ENCODE measurements around the gene SDR39U1.

Gene SDR39U1

DNA sequence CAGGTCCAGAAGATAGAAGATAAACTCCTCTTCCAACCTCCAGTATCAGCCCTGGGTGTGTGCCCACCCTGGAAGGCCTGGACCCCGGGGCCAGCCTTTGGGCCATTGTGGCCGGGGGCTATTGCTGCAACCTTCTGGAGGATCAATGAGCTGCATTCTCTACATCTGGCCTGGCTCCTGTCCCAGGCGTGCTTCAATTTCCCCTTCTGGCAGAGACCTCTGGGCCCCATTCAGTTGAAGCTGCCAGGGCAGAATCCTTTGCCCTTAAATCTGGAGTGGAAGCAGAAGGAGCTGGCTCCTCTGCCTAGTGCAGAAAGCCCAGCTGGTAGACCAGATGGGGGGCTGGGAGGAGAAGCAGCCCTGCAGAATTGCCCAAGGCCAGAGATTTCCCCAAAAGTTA lies 33.8 kb downstream of the SDR39U1 start:
- DNase-seq: no peak

DNA sequence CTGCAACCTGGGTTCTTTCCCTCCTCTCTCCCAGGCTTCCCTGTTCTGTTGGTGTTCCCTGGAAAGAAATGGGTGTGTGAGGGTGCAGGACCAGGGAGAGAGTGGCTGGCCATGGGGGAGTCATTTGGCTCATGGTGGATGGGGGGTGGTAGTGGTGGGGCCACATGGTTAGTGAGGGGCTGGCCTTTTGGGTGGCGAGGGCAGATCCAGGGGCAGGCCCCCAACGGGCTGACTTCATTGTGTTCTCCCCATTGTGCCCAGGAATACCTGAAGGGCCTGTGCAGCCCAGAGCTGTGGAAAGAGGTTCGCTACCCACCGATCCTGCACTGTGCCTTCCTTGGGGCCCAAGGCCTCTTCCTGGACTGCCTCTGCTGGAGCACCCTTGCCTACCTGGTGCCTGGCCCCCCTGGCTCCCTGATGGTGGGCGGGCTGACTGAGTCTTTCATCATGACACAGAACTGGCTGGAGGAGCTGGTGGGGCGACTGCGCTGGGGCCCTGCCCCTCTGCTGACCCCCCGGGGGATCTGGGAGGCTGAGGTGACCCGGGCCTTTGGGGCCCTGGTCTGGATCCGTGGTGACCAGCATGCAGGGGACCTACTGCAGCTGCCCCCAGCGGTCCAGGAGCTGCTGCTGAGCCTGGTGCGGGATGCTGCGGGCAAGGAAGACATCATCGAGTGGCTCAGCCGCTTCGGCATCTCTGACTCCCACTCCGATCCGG lies 34.8 kb downstream of the SDR39U1 start:
- DNase-seq: no peak

DNA sequence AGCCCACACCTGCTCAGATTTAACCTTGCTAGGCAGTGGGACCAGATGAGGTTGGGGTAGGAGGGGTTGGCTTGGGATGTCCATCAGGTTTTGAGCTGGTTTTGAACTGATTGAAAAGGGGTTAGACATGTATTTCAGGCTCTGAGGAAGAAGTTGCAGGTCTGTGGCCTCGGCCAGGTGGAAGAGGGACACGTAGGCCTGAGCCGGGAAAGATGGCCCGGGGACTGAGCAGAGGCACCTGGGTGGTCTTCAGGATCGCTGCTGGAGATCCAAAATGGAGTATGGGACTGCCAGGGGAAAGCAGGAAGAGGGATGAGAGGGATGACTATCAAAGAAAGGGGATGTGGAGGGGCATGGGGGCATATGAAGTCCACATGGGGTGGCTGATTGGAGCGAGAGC lies 36.2 kb downstream of the SDR39U1 start:
- no peak for DNase-seq

DNA sequence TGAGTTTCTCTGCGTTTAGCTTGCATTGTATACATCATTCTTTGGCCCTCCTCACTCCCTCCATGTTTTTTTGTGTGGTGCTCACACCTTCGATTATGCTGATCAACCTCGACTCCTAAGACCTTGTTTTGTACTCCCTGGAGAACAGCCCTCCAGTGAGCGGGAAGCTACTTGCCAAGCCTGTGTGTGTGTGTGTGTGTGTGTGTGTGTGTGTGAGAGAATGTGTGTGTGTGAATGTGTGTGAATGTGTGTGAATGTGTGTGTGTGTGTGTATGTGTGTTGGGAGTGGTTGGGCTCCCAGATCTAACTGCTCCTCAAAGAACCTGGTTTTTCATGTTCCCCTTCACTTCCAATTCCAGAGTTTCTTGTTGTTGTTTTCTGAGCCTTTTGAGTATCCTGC lies 37.8 kb downstream of the SDR39U1 start:
- no peak for DNase-seq

DNA sequence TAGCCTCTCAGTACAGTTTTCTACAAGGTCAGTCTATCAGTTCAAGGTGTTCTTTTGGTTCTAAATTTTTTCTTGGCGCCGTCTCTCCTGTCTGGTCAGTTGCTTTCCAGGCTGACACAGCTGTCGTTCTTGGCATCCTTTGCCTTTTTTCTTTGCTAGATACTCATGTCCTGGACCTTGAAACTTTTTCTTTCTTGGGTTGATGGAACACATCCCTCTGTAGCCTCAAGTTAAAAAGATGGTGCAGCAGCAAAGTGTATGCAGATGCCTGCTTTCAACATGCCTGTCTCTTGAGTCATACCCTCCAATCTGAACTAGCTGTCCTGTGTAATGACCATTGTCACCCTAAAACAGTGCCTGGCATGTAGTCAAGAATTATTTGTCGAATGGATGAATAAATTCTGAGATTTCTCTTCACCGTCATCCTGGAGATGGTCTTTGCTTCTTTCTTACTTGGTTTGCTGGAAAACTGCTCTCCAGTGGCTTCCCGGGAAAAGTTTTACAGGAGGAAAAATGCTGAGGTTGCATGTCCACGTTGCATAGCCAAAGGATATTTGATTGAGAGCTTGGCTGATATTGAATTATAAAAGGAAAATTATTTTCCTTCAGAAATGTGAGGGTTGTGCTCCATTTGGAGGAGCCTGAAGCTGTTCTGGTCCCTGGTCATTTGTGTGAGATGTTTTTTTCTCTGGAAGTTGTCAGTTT lies 39.1 kb downstream of the SDR39U1 start:
- DNase-seq: no peak

DNA sequence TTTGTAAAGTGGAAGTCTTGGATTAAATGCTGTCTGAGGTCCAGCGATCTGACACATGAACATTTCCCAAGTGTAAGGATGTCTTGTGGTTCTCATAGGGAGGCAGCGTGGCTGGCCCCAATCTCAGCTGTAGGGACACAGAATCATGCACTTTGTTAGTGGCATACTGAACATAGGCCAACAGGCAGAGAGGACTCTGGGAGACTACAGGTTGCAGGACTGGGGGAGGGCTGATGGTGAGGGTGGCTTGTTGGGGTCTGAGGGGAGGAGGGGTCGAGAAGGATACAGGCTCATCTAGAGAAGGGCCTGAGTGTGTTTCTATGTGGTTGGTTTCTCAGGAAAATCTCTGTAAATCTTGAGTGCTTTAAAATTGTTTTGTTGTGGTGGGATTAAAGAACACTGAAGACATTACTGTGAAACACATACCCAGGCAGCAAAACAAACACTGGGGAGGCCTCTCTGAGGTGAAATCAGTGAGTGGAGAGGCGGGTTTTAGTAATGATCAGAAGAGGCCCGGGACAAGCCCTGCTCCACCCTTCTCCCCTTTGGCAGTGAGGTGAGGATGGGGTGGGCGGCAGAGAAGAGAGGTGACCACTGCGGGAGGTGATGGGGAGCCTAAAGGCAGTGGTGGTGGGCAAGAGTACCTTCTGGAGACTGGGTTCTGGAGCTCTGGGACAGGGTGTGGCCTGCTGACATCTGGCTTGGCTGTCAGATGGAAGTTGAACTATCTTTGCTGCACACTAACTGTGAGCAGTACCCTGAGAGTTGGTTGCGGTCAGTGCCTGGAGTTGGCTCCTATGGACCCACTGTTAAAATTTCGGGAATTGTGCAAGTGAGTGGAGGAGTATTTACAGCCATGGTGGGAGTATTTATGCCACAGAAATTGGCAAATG lies 40.5 kb downstream of the SDR39U1 start:
- no peak for DNase-seq

DNA sequence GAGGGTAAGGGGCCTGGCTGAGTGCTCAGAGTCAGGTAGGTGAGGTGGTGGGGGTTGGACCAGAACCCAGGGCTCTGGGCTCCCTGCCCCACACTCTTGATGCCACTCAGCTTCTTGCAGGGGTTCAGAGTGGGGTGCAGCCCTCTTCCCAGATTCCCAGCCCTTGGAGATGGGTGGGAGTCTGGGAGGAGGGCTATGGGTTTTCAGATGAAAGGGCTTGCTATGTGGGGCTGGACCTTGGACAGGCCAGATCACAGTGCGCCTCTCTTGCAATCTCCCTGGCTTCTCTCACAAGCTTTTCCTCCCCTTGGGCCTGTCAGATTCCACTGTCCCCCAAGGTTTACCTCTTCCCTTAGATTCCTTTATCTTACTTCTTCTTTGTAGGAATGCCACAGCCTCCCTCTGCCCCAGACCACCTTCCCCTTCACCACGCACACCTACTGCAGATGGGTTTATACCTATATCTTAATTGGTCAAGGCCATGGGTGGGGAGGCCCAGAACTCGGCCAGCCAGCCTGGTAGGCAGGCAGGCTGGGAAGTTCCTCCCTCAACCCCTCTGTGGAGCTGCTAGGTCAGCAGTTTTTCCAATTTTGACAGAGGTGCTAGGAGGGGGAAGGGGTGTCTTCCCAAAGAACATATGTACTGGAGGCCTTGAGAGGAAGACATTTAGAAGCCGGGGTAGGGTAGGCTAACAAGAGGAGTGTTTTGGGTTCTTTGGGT lies 42.4 kb downstream of the SDR39U1 start:
- DNase-seq: no peak

DNA sequence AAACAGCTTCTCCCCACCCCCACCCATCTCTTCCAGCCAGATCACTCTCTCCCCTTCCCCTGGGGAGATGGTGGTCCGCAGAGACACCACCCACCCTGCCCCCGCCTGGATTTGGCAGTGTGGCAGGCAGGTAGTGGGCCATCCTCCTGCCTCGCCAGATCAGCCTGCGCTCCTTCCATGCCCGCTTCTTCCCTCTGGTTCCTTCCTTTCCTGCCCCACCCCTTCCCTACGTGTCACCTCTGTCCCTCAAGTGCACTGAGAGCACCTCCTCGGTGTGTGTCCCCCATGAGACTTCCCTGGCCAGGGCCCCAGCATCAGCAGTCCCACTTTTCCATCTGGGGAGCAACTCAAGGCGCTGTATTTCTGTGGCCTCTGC lies 43.1 kb downstream of the SDR39U1 start:
- no peak for DNase-seq

DNA sequence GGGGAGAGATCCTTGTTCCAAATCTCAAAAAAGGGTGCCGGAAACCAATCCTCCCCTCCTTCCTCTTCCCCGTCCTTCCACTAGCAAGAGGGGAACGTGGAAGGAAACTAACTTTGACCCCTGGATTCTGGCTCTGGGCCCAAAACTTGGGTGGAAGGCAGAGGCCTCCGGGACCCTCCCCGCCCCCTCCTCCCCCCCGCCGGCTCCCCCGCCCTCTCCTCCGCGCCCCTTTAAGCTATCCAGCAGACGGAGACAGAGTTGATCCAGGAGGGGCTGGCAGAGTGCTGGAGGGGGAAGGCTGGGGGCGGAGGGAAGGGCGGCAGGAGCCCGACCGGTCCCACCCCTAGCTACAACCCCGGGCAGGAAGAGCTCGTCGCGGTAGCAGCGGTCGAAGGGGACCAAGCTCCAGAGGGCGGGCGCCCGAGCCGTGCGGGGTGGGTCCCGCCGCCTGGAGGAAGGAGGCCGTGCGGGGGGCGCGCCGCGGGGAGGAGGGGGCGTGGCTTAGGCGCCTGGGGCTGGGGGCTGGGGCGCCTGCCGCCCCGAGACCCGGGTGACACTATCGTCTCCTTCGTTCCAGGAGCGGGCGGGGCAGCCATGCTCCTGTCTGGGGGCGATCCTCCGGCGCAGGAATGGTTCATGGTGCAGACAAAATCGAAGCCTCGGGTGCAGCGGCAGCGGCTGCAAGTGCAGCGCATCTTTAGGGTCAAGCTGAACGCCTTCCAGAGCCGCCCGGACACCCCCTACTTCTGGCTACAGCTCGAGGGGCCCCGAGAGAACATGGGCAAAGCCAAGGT lies 43.7 kb downstream of the SDR39U1 start, which contains the start of gene NYNRIN:
Gene NYNRIN (plus strand): TSS at position 351 of the 794 bp plus-strand sequence. CDS start 244 bp downstream, at position 595.
- peak; percentile 4 to 8 for DNase-seq

DNA sequence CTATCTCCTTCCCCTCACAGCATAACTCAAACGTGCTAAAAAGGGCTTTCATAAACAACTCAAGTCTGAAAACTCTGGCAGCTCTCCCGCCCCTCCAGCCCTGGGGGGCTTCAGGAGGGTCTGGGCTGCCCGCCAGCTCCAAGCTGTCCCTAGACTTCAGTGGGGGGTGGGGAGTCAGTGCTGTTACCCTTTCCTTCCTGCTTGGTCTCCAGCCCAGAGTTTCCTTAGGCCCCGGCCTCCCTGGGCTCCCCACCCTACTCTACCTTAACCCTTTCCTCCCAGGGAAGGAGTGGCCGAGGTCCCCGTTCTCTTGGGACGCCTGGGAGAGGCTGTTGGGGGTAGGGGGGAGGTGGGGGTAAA lies 44.3 kb downstream of the SDR39U1 start:
- DNase-seq: no peak

DNA sequence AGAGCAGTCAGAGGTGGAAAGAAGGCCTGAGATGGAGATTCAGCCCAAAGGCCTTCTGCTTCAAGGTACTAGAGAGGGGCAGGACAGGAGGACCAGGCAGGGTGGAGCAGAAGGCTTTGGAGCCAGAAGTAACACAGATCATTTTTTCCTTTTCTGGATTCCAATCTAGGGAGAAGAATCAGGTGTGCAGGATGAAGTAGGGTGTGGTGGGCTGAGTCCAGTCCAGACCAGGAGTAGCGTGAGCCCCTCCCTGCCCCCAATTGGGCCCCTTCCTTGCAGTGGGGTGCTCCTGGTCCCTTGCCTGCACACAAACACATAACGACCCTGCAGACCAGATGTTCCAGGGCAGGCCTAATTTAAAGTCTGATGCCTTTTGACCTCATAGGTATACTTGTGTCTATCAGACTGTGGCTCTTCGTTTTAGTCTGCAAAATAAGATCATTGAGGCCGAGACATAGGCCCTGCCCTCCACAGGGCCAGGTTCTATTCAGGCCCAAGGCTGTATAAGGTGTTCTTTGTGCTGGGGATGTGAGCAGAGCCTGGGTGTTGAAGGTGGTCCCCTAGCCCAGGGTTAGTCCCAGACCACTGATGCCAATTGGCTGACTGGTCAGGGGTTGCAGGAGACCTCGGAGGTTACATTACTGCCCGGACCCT lies 44.8 kb downstream of the SDR39U1 start:
- DNase-seq: no peak

DNA sequence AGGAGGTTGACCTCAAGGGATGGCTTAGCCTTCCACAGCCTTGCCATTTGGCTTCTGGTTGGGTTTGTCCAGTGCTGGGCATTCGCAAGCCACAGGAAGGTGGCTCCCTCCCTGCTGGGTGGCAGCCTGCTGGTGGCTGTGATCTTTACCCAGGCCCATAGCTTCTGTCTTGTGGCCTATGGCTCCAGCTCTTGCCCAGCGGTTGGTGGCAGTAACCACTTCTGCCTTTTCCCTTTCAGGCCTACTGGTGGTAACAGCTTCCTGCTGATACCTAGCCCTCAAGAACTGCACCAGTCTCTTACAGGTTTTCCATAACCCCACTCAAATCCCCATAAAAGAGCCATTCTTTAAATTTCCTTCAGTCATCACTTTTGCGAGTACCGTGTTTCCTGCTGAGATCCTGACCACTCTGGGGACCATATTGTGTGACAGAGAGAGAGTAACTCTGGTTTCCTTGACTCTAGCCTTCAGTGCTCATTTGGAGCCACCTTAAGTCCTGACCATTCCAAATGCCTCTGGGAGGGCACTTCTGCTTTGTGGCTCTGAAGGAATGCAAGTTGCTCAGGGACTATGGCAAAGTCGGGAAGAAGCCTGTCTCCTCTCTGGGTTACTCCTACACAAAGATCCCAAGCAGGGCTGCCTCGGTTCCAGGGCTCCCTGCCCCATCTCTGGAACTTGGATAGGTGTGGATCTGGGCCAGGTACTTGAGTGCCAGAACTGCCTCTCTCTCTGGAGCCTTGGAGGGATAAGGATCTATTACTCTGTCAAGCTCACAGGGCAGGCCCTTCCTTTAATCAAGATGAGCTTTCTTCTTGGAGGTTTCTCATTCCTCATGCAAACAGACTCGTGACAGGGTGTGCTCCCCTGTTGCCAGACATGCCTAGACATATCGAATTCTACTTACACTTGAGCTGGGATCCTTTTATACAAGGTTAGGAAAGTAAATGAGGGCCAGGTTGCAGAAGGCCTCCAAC lies 46.7 kb downstream of the SDR39U1 start:
- DNase-seq: no peak

DNA sequence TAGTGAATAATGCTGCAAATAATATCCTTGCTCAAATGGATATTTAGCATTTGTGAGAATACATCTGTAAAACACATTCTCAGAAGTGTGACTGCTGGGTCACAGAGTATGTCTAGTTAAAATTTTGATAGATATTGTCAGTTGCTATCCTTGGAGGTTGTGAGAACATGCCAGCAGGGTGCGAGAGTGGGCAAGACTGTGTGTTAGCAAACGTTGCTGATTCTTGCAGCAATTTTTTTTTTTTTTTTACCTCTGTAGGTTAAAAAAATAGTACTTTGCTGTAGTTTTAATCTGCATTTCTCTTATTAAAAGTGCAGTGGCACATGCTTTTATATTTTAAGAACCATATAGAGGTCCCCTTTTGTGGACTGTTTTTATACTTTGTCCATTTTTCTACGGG lies 48.3 kb downstream of the SDR39U1 start:
- DNase-seq: no peak

DNA sequence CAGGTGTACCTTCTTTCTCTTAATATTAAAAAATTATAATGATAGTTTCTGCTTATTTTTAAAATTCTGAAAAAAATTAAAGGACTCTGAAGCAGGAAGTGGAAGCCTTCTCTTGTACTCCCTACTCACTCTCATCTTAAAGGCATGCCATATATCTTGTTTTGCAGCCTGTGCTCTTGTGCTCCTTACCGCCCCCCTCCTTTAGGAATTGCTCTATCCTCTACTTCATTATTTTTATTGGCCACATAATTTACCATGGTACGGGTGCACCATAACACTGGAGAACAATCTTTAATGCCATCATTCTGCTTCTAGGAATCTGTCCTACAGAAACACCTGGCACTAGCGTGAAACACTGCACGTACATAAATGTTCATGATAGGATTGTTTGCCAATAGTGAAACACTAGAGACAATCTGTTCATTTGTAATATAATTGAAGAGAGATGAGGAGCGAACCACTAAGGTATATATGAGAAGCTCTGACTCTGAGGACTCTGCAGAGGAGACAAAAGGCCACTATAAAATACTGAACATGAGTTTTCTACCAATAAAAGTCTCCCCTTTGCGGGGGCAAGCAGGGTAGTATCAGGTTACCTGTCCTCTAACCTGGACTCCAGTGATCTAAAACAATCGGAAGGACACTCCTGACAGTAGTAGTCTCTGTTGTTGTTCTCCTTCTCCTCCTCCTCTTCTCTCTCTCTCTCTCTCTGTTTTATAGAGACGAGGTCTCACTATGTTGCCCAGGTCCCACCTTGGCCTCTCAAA lies 50.1 kb downstream of the SDR39U1 start:
- DNase-seq: no peak

DNA sequence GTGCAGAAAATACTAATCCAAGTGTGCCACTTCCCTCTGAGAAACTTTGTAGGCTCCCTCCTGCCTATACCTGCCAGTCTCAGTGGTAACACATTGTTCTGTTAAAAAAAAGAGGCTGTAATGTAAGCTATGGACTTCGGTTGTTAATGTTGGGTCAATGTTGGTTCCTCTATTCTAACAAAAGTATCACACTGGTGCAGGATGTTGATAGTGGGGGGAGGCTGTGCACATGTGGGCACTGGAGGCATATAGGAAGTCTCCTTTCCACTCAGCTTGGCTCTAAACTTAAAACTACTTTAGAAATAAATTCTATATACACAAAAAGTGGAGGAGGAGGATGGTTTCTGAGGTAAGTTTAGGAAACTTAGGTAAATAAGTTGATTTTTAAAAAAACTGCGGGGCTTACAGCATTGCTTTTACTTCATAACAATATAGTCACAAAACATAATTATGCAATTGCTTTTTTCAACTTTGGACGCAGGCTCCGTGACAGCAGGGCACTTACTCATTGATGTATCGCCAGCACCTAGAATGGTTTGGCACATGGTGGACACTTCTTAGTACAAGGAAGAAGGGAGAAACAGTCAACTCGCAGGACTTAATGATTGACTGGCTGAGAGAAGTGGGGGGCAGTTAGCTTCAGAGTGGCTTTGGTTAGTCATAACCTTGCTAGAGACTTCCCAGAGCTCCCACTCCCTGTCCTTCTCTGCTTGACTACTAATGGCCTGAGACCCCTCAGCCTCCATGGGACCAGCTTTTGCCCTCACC lies 51.7 kb downstream of the SDR39U1 start:
- DNase-seq: no peak
